Measurements from ENCODE around the gene EIF4EBP3. TPM values are rescaled to one million over a fixed set of nuclear protein-coding genes. Genes with fewer than 3 reads are reported as not detected.

The EIF4EBP3 gene
- total RNA-seq, 1 donor from 2014 or later = 16.4 TPM

- DNase-seq (ENCODE audit: low spot score) = no peak
- Mint-ChIP-seq H3K27ac (ENCODE audit: unreplicated experiment) (peak overlapping the region; percentile 57), H3K4me1 (ENCODE audit: unreplicated experiment) (peaks cover 40% of the 10 kb centered on the region), H3K27me3 (ENCODE audit: unreplicated experiment) (peaks cover 6% of the 10 kb centered on the region), H3K36me3 (ENCODE audit: low read depth, unreplicated experiment) (peaks cover 41% of the 10 kb centered on the region), H3K9me3 (ENCODE audit: unreplicated experiment) (no peaks in the 10 kb centered on the region), H3K4me3 (ENCODE audit: unreplicated experiment) (peak overlapping the region; percentile 81)
- TF ChIP-seq CTCF (IDR thresholded peaks at IDR 0.05; ENCODE audit: unreplicated experiment) = no peak
Measured at GRCh38 chr5:140549237-140550144, 2.0 kb downstream of the EIF4EBP3 start.

- H3K36me3 Mint-ChIP-seq (ENCODE audit: low read depth, unreplicated experiment) = peaks cover 36% of the 10 kb centered on the region
- peaks cover 6% of the 10 kb centered on the region for H3K27me3 Mint-ChIP-seq (ENCODE audit: unreplicated experiment)
- H3K4me3 Mint-ChIP-seq (ENCODE audit: unreplicated experiment) = peak overlapping the region; percentile 81
- peak overlapping the region; percentile 57 for H3K27ac Mint-ChIP-seq (ENCODE audit: unreplicated experiment)
- peaks cover 37% of the 10 kb centered on the region for H3K4me1 Mint-ChIP-seq (ENCODE audit: unreplicated experiment)
- DNase-seq (ENCODE audit: low spot score) = no peak
- no peaks in the 10 kb centered on the region for H3K9me3 Mint-ChIP-seq (ENCODE audit: unreplicated experiment)
- no peak for TF ChIP-seq CTCF (IDR thresholded peaks at IDR 0.05; ENCODE audit: unreplicated experiment)
Measured at GRCh38 chr5:140550147-140551079, 3.0 kb downstream of the EIF4EBP3 start.

GRCh38 chr5:140551872-140552271, 4.4 kb downstream of the EIF4EBP3 start:
- no peak overlapping the region for H3K4me3 Mint-ChIP-seq (ENCODE audit: unreplicated experiment)
- H3K4me1 Mint-ChIP-seq (ENCODE audit: unreplicated experiment) = peaks cover 41% of the 10 kb centered on the region
- H3K36me3 Mint-ChIP-seq (ENCODE audit: low read depth, unreplicated experiment) = peaks cover 41% of the 10 kb centered on the region
- TF ChIP-seq CTCF (IDR thresholded peaks at IDR 0.05; ENCODE audit: unreplicated experiment) = no peak
- no peak overlapping the region for H3K27ac Mint-ChIP-seq (ENCODE audit: unreplicated experiment)
- no peaks in the 10 kb centered on the region for H3K9me3 Mint-ChIP-seq (ENCODE audit: unreplicated experiment)
- DNase-seq (ENCODE audit: low spot score) = no peak
- peaks cover 7% of the 10 kb centered on the region for H3K27me3 Mint-ChIP-seq (ENCODE audit: unreplicated experiment)

- no peak for DNase-seq (ENCODE audit: low spot score)
- peaks cover 36% of the 10 kb centered on the region for H3K4me1 Mint-ChIP-seq (ENCODE audit: unreplicated experiment)
- no peak overlapping the region for H3K27ac Mint-ChIP-seq (ENCODE audit: unreplicated experiment)
- peaks cover 47% of the 10 kb centered on the region for H3K36me3 Mint-ChIP-seq (ENCODE audit: low read depth, unreplicated experiment)
- no peak for TF ChIP-seq CTCF (IDR thresholded peaks at IDR 0.05; ENCODE audit: unreplicated experiment)
- peak overlapping the region; percentile 4 for H3K4me3 Mint-ChIP-seq (ENCODE audit: unreplicated experiment)
- H3K9me3 Mint-ChIP-seq (ENCODE audit: unreplicated experiment) = no peaks in the 10 kb centered on the region
- H3K27me3 Mint-ChIP-seq (ENCODE audit: unreplicated experiment) = peaks cover 11% of the 10 kb centered on the region
Measured at GRCh38 chr5:140553657-140554056, 6.2 kb downstream of the EIF4EBP3 start.

All from endothelial cell (in vitro differentiated cells).